Kidney (tissue), 14 donors: ENCODE measurements around the gene PKMYT1. TPM values are rescaled to one million over a fixed set of nuclear protein-coding genes. Genes with fewer than 3 reads are reported as not detected.

Experiments
- DNase-seq, 5 donors: peaks; one replicate each; pipeline ENCODE4 v3.0.0-alpha.2; 2013 to 2020
- FAIRE-seq: peaks from 2 replicates; lab custom pipeline; 2012; peaks lifted over from hg19 to GRCh38; lab: Jason Lieb, UNC
- H3K27ac ChIP-seq, 2 donors: one replicate each; pipeline ENCODE4 v1.7.0; 2013; ENCODE audit warnings: low read depth in 2 of 2, low read length in 2 of 2, inconsistent platforms in 1 of 2
- H3K27me3 ChIP-seq: one replicate; pipeline ENCODE4 v1.7.1; 2013; ENCODE audit warnings: low read length, inconsistent platforms; ENCODE audit not compliant: control insufficient read depth, insufficient read depth
- H3K36me3 ChIP-seq, 3 donors: one replicate each; pipeline versions ENCODE4 v1.7.0 to v1.7.1; 2013; ENCODE audit warnings: low read length in 3 of 3, control low read depth in 1 of 3, inconsistent platforms in 1 of 3; ENCODE audit not compliant: insufficient read depth in 3 of 3, control insufficient read depth in 2 of 3
- H3K4me1 ChIP-seq, 3 donors: one replicate each; pipeline versions ENCODE4 v1.7.0 to v1.7.1; 2013; ENCODE audit warnings: low read length in 3 of 3, inconsistent platforms in 1 of 3, low read depth in 1 of 3; ENCODE audit not compliant: control insufficient read depth in 2 of 3, insufficient read depth in 2 of 3
- H3K4me3 ChIP-seq, 3 donors: one replicate each; pipeline versions ENCODE4 v1.7.0 to v1.8.1; 2013; ENCODE audit warnings: low read length in 3 of 3, control low read depth in 1 of 3, inconsistent platforms in 1 of 3
- H3K9ac ChIP-seq, 3 donors: one replicate each; pipeline versions ENCODE4 v1.7.0 to v1.7.1; 2013; ENCODE audit warnings: low read length in 3 of 3, control low read depth in 1 of 3, inconsistent platforms in 1 of 3
- H3K9me3 ChIP-seq, 3 donors: one replicate each; pipeline versions ENCODE4 v1.7.0 to v1.7.1; 2013; ENCODE audit warnings: low read length in 3 of 3, control low read depth in 1 of 3, inconsistent platforms in 1 of 3; ENCODE audit not compliant: control insufficient read depth in 2 of 3, insufficient read depth in 1 of 3
- CTCF ChIP-seq: IDR thresholded peaks from 3 replicates; pipeline ENCODE4 v1.5.1; 2012; ENCODE audit warnings: mild to moderate bottlenecking, moderate library complexity, borderline replicate concordance; ENCODE audit not compliant: insufficient read depth; ENCODE audit errors: extremely low read depth
- intact Hi-C: fragments of 100-400 bp; cut with DNase I; formaldehyde crosslinking; loops from one replicate; pipeline ENCODE4 v1.11.1; 2022
- polyA plus RNA-seq: library from polyadenylated mRNA; stranded (reverse); fragments of 350-450 nt; fragmentation: Illumina TruSeq; extraction: RNeasy Lipid Tissue Mini Kit (QIAGEN cat#74804); gene quantifications from one replicate; pipeline ENCODE4 v1.2.3, GENCODE V29; 2014; ENCODE audit warnings: low read depth, low replicate concordance; ENCODE audit not compliant: insufficient read depth
- total RNA-seq: library from RNA; stranded (reverse); fragmentation: NEBNext Ultra II Directional; extraction: Animal tissue kit (Norgen Biotek cat#: 25700); gene quantifications from one replicate; pipeline ENCODE4 v1.2.1, GENCODE V29; 2021
- donor health status: control.
- donor health status: control.
- donor health status: control.
- donor health status: control.
- donor health status: control.
- donor health status: DM: yes; HTN: yes; CAD: no.
- donor health status: Normal renal cell carcinoma (clear cell type).

The PKMYT1 gene
- total and polyA plus RNA-seq, 2 donors from 2014 or later, result 0.97 to 2.2 TPM

- peaks cover 0 to 3% (median 0%) of the 10 kb centered on the region in 3 donors for H3K4me1 ChIP-seq
- FAIRE-seq, result no peak
- H3K36me3 ChIP-seq, result no peaks in the 10 kb centered on the region
- no peak for DNase-seq
- H3K4me3 ChIP-seq, result no peak overlapping the region
- H3K27ac ChIP-seq, result no peak overlapping the region
- no peak overlapping the region for H3K9ac ChIP-seq
- intact Hi-C loops, result no loop called here
- no peaks in the 10 kb centered on the region for H3K9me3 ChIP-seq
- H3K27me3 ChIP-seq, result peaks cover 7% of the 10 kb centered on the region
- no peak for TF ChIP-seq CTCF
These were observed 33.3 kb upstream of the PKMYT1 start for GRCh38 chr16:3013491-3013951.

GRCh38 chr16:3012828-3013420, 32.7 kb upstream of the PKMYT1 start, which contains the start of gene CLDN9:
Gene CLDN9, plus strand, starts transcription at chr16:3012923. Its CDS starts 440 bp downstream, at chr16:3013363.
- intact Hi-C loops, result no loop called here
- Histone ChIP-seq H3K9ac (no peak within 1 kb of the TSS), H3K27me3 (peaks cover 5% of the 10 kb centered on the region), H3K4me1 (peaks cover 0 to under 1% (median 0%) of the 10 kb centered on the region in 3 donors), H3K27ac (no peak within 1 kb of the TSS), H3K36me3 (no peaks in the 10 kb centered on the region), H3K4me3 (no peak within 1 kb of the TSS), H3K9me3 (no peaks in the 10 kb centered on the region)
- no peak for FAIRE-seq
- DNase-seq, result peak in 4 of 5 donors; percentile 77 to 83 (median 80)
- TF ChIP-seq CTCF, result no peak

GRCh38 chr16:3012246-3012645, 32.0 kb upstream of the PKMYT1 start:
- intact Hi-C loops, result no loop called here
- H3K27me3 ChIP-seq, result peaks cover 5% of the 10 kb centered on the region
- no peak overlapping the region for H3K4me3 ChIP-seq
- no peak overlapping the region for H3K27ac ChIP-seq
- peak in 4 of 5 donors; percentile 91 to 92 (median 92) for DNase-seq
- no peaks in the 10 kb centered on the region for H3K9me3 ChIP-seq
- peaks cover 0 to 3% (median 0%) of the 10 kb centered on the region in 3 donors for H3K4me1 ChIP-seq
- no peak for TF ChIP-seq CTCF
- H3K36me3 ChIP-seq, result no peaks in the 10 kb centered on the region
- FAIRE-seq, result no peak
- no peak overlapping the region for H3K9ac ChIP-seq
